HL-60 (cell line): ENCODE data around the gene MRPL32.

Source experiments
- DNase-seq, 2 experiments: peaks; one replicate each; pipeline ENCODE4 v3.0.0-alpha.2; 2010 to 2020; ENCODE audit warnings: low read depth in 1 of 2, low spot score in 1 of 2
- H3K27ac ChIP-seq: fragments of 250-450 bp; sonication (Bioruptor Pico); replicated peaks from 2 replicates; pipeline ENCODE4 v1.5.1; 2020; ENCODE audit warnings: mild to moderate bottlenecking, moderate library complexity
- H3K27me3 ChIP-seq: fragments of 250-450 bp; sonication (Bioruptor Pico); 2 replicates; pipeline ENCODE4 v1.5.1; 2021; ENCODE audit warnings: mild to moderate bottlenecking, moderate library complexity; ENCODE audit not compliant: insufficient read depth, poor library complexity, severe bottlenecking
- H3K4me3 ChIP-seq: replicated peaks from 2 replicates; pipeline ENCODE4 v1.5.1; 2011; ENCODE audit warnings: mild to moderate bottlenecking, control low read depth, low read length; ENCODE audit not compliant: insufficient read depth
- GABPA ChIP-seq: IDR thresholded peaks from 2 replicates; pipeline ENCODE4 v1.6.1; 2012; ENCODE audit warnings: low read depth
- POLR2AphosphoS5 ChIP-seq: IDR thresholded peaks from 2 replicates; pipeline ENCODE4 v1.6.1; 2012; ENCODE audit warnings: low read depth
- SPI1 ChIP-seq: IDR thresholded peaks from 2 replicates; pipeline ENCODE4 v1.6.1; 2012; ENCODE audit warnings: low read depth, mild to moderate bottlenecking, borderline replicate concordance
- TF ChIP-seq, protein P1 (sequence below): IDR thresholded peaks from one replicate; pipeline ENCODE4 v1.5.1; 2011; ENCODE audit warnings: low read length, control low read depth, inconsistent platforms; ENCODE audit not compliant: insufficient read depth
- TF ChIP-seq, protein P2 (sequence below): IDR thresholded peaks from 2 replicates; pipeline ENCODE4 v1.6.1; 2012; ENCODE audit warnings: low read depth; ENCODE audit not compliant: insufficient replicate concordance

Gene MRPL32

DNA sequence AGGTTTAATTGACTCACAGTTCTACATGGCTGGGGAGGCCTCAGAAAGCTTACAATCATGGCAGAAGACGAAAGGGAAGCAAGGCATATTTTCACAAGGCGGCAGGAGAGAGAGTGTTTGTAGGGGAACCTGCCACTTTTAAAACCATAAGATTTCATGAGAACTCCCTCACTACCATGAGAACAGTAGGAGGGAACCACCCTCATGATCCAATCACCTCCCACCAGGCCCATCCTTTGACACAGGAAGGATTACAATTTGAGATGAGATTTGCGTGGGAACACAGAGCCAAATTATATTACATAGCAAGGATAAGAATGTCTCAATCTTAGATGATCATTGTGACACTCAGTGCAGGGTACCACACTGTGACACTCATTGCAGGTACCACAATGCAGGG is 44.2 kb downstream of the MRPL32 start:
- DNase-seq: no peak
- TF ChIP-seq, protein P1, sequence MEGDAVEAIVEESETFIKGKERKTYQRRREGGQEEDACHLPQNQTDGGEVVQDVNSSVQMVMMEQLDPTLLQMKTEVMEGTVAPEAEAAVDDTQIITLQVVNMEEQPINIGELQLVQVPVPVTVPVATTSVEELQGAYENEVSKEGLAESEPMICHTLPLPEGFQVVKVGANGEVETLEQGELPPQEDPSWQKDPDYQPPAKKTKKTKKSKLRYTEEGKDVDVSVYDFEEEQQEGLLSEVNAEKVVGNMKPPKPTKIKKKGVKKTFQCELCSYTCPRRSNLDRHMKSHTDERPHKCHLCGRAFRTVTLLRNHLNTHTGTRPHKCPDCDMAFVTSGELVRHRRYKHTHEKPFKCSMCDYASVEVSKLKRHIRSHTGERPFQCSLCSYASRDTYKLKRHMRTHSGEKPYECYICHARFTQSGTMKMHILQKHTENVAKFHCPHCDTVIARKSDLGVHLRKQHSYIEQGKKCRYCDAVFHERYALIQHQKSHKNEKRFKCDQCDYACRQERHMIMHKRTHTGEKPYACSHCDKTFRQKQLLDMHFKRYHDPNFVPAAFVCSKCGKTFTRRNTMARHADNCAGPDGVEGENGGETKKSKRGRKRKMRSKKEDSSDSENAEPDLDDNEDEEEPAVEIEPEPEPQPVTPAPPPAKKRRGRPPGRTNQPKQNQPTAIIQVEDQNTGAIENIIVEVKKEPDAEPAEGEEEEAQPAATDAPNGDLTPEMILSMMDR: no peak
- TF ChIP-seq GABPA (no peak), POLR2AphosphoS5 (no peak), SPI1 (no peak)
- TF ChIP-seq, protein P2, sequence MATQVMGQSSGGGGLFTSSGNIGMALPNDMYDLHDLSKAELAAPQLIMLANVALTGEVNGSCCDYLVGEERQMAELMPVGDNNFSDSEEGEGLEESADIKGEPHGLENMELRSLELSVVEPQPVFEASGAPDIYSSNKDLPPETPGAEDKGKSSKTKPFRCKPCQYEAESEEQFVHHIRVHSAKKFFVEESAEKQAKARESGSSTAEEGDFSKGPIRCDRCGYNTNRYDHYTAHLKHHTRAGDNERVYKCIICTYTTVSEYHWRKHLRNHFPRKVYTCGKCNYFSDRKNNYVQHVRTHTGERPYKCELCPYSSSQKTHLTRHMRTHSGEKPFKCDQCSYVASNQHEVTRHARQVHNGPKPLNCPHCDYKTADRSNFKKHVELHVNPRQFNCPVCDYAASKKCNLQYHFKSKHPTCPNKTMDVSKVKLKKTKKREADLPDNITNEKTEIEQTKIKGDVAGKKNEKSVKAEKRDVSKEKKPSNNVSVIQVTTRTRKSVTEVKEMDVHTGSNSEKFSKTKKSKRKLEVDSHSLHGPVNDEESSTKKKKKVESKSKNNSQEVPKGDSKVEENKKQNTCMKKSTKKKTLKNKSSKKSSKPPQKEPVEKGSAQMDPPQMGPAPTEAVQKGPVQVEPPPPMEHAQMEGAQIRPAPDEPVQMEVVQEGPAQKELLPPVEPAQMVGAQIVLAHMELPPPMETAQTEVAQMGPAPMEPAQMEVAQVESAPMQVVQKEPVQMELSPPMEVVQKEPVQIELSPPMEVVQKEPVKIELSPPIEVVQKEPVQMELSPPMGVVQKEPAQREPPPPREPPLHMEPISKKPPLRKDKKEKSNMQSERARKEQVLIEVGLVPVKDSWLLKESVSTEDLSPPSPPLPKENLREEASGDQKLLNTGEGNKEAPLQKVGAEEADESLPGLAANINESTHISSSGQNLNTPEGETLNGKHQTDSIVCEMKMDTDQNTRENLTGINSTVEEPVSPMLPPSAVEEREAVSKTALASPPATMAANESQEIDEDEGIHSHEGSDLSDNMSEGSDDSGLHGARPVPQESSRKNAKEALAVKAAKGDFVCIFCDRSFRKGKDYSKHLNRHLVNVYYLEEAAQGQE: no peak
- Histone ChIP-seq H3K27ac (no peak overlapping the region), H3K27me3 (no peaks in the 10 kb centered on the region), H3K4me3 (no peak overlapping the region)

DNA sequence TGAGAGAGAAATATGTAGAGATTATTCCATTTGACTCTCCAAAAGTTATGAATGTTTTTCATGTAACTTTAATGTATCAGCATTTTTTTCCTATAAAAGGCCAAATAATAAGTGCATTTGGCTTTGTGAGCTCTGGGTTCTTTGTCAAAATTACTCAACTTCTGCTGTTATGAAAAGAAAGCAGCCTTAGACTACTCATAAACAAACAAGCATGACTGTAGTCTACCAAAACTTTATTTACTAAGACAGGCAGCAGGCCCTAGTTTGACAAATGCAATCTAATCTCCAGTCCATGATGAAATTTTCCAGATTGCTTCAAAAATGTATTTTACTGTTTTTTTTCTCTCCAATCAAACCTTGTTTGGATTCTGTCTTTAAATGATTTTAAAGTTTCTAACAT is 46.3 kb downstream of the MRPL32 start:
- TF ChIP-seq SPI1 (no peak), GABPA (no peak), POLR2AphosphoS5 (no peak)
- TF ChIP-seq, protein P1: no peak
- TF ChIP-seq, protein P2: no peak
- no peak overlapping the region for H3K4me3 ChIP-seq
- H3K27me3 ChIP-seq: no peaks in the 10 kb centered on the region
- H3K27ac ChIP-seq: no peak overlapping the region
- no peak for DNase-seq

DNA sequence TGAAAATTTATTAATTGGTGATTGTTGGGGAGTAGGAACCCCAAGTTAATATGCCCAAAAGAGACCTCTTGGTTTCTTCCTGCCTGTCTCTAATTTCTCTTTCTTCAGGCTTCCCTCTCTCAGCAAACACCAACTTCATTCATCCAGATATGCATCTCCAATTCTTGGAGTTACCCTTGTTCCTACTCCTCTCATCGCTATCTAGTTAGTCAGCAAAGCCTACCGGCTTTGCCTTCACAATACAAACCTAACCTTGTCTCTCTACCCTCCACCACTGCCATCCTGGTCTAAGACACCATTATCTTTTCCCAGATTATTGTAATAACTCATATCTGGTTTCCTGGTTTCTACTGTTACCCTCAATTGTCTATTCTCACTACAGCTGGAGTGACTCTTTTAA is 47.9 kb downstream of the MRPL32 start:
- TF ChIP-seq, protein P2: no peak
- TF ChIP-seq SPI1: no peak
- DNase-seq: no peak
- Histone ChIP-seq H3K27ac (no peak overlapping the region), H3K4me3 (no peak overlapping the region), H3K27me3 (no peaks in the 10 kb centered on the region)

DNA sequence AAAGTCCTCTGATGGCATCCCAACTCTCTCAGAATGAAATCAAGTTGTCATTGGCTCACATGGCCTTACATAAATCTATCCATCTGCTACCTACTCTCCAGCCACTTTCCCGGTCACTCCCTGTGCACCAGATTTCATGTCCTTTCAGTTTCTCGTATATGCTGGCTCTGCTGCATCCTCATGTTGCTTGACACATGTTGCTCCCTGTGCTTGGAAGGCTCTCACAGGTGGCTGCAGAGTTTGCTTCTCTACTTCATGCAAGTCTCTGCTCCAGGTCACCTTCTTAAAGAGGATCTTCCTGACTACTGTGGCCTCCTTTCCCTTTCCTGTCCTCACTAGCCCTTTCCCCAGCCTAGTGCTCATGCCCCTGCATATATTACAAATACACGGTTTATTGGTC is 48.3 kb downstream of the MRPL32 start:
- TF ChIP-seq POLR2AphosphoS5 (no peak), SPI1 (no peak), GABPA (no peak)
- TF ChIP-seq, protein P1: no peak
- TF ChIP-seq, protein P2: no peak
- H3K27ac ChIP-seq: no peak overlapping the region
- no peak for DNase-seq
- no peaks in the 10 kb centered on the region for H3K27me3 ChIP-seq
- no peak overlapping the region for H3K4me3 ChIP-seq
